ENCODE results near the gene RPS21.
"Not testable (repeated sequence)": the region's sequence is repeated elsewhere in the genome, so short reads cannot be mapped to it uniquely, and the experiment has no call there.

RPS21 gene

DNA sequence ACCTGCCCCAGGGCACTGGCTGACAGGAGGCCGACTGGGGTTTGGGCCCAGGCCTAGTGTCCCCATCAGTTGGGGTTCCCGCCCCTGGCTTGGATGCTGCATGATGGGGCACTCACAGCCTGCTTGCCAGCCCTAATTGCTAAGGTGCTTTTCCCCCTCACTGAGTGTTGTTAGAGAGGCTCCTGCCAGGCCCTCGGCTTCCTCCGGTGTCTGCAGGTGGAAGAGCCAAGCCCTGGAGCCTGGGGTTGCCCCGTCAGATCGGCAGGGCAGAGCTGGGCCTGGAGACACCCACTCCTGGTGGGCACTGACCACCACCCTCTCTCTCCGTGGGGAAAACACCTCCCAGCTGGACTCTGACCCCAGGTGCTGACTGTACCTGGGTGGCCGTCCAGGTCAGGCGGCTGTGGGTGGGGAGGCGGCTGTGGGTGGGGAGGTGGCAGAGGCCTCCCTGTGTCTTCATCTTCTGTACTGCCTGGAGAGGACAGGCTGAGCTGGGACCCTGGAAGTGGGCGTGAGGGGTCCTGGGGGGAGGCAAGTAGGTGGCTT is 26.2 kb downstream of the RPS21 start:
- DNase-seq: no peak

DNA sequence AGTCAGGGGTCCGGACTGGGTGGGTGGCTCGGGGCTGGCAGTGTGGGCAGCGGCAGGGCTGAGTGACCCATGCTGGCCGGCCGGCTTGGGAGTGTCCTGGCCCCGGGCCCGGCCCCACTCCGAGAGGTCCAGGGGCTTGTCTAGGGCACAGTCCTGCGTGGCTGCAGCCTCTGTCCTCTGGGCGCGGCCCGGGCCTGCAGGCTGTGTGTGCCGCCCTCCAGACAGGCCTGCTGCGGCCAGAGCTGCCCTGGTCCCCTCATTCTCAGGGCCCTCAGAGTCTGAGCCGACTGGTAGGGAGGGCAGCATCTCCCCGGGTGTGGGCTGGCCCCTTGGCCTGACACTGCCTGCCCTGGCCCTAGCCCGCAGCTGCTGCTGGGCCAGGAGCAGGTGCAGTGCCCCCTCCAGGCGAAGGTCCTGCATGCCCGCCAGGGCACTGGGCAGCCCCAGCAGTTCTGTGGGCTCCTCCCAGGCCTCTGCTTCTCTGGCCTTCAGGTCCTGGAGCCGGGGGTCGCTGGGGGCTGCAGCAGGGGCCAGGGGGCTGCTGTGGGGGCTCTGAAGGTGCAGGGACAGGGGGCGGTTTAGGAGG is 27.1 kb downstream of the RPS21 start:
- DNase-seq: no peak

DNA sequence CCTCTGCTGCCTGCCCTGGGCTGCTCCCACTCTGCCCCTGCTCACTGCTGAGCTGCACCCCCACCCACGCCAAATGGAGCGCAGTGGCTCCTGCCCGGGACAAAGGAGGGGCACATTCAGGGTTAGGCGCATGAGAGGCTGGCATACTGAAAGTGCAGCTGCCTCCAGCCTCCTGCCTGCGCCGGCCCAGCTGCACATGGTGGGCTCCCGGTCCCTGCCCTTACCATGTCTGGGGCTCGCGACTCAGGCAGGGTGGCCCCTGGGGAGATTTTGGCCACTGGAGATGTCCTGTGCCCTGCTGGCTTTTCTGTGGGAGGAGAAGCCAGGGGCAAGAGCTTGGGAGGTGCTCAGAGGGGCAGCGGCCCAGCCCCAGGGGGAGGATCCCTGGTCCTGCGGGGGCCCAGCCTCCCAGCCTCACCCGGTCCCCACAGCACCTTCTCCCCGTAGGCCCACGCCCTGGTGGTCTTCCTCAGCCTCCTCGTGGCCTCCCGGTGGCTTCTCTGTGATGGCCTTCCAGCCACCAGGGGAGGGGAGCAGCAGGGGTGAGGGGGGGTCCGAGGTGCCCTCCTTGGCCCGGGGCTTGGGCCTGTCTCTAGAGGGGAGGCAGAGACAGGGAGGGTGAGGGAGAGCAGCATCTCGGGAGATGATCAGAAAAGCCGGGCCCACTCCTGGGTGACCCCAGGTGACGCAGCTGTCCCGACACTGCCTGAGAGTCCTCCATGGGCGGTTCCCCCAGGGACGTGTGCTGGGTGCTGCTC is 28.6 kb downstream of the RPS21 start:
- no peak for DNase-seq

DNA sequence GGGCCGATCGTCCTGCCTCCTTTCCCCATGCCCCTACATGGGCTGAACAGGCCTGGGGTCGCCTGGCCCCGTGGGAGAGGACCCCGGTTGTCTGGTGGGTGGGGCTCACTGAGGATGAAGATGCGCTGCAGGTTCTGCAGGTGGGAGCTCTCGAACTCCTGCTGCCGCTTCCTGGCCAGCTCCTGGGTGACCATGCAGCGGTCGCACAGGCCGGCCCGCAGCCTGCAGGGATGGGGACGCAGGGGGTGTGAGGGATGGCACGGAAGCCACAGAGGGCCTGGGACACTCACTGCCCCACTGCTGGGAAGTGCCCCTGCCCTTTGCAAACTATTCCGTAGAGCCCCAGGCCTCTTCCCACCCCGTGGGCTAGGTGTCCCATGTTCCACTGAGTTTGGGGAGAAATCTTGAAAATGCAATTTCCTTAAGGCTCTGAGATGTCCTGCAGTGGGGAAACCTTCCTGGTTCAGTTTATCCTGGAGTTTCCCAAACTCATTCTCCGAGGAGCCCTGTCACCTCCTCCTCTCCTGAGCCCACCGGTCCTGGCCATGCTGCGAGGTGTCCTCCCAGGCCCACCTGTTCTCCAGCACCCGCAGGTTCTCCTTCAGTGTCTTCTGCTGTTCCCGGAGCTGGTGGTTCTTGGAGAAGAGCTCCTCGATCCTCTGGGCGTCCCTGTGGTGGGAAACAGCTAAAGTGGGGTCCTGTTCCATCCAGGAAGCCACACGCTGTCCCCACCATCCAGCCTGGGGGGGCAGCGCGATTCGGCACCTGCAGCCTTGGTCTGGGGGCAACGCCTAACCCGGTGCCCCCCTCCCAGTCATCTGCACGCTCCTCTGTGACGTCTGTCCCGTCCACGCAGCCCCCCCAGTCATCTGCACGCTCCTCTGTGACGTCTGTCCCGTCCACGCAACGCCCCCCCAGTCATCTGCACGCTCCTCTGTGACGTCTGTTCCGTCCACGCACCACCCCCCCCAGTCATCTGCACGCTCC is 30.0 kb downstream of the RPS21 start:
- DNase-seq: no peak

DNA sequence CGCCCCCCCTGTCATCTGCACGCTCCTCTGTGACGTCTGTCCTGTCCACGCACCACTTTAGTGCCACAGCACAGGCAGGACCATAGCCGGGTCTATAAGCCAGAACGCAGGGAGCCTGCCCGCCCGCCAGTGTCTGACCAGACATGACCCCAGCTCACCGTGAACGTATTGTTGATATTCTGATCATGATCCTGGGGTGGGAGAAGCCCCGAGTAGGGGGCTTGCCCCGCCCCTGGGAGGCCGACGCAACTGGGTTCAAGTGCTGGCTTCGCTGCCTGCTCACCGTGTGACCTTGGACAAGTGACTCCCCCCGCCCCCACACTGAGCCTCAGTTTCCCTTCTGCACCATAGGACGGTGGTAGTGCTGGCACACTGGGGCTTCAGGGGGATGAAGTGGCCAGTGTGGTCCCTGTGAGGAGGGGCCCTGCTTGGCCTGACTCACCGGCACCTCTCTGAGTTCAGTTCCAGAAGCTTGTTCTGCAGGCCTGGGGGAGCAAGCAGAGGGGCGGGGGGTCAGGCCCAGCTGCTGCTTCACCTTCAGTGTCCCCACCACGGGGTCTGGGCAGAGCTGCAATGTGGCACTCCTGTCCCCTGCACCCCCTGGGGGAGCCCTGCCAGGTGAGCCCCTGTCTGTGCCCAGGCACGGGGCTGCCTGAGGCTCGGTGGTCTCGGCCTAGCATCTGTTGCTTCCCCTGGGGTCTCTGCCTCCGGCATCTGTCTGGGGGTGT is 31.2 kb downstream of the RPS21 start:
- no peak for DNase-seq

DNA sequence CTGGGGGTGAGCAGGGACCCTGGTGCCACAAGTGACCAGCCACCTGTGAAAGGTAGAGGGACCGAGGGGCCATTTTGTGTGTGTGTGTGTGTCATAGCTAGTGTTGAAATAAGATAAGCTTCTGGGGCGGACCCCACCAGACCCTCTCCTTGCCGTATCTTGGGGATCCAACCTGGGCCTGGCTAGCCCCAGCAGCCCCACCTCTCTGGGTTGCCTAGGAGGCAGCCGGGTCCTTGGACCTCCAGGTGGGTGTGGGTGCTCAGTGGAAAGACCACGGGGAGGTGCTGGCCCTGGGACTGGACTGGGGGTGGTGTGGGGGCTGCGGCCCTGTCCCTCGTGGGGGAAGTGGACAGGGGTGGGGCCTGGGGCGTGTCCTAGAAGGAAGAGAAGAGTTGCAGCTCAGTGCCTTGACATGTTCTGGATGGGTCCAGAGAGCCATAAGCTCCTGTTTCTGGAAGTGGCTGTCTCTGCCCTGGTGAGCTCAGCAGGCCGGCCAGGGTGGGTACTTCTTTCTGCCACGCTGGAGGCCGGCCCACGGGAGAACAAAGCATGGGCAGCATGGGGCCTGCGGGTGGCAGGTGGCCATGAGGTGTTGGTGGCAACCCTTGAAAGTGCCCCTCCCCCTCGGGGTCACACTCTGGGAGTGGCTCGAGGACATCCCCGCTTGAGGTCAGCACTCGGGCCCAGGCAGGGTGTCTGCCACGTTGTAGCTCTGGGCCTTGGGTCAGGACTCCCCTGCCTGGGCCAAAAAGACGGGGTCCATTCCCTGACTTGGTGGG is 32.0 kb downstream of the RPS21 start:
- DNase-seq: no peak

DNA sequence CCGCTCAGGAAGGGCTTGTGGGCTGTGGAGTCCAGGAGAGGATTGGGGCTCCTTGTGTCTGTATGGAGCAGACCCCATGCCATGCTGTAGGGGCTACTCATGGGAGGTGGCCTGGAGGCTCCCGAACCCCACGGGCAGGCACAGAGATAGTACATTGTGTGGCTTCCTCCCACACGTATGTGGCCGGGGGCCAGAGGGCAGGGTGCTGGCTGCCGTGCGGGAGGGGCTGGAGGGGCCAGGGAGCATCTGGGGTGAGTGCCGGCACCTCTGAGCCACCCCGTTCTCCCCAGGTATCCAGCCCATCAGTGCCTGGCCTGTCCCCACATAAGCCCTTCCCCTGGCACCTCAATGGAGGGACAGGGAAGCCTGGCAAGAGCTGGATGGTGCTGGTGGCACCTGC is 32.9 kb downstream of the RPS21 start:
- DNase-seq: no peak

DNA sequence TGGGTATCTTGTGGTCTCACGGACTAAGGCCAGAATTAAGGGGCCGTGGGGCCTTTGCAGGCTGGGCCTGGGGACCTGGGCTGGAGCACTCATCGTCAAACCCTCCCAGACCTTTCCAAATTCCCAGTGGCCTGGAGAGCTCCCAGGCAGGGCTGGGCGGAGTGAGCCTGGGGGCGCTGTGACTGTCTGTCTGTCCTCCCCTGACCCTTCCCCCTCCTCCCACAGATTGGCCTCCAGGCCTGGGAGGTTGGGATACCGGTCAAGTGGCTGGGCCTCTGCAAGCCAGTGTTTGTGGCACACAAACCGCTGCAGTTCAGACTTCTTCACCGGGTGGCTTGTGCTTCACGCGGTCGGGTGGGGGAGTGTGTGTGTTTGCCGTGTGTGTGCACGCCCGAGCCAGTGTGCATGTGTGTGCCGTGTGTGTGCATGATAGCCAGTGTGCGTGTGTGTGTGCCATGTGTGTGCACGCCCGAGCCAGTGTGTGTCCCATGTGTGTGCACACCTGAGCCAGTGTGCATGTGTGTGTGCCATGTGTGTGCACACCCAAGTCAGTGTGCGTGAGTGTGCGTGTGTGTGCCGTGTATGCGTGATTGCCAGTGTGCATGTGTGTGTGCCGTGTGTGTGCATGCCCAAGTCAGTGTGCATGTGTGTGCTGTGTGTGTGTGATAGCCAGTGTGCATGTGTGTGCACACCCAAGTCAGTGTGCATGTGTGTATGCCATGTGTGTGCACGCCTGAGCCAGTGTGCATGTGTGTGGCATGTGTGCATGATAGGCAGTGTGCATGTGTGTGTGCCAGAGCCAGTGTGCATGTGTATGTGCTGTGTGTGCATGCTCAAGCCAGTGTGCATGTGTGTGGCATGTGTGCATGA is 34.2 kb downstream of the RPS21 start:
- DNase-seq: no peak

DNA sequence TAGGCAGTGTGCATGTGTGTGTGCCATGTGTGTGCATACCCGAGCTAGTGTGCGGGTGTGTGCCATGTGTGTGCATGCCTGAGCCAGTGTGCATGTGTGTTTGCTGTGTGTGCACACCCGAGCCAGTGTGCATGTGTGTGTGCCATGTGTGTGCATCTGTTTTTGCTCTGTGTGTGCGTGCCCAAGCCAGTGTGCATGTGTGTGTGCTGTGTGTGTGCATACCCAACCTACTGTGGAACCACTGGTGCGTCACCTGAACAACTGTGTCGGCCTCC is 34.8 kb downstream of the RPS21 start:
- no peak for DNase-seq

DNA sequence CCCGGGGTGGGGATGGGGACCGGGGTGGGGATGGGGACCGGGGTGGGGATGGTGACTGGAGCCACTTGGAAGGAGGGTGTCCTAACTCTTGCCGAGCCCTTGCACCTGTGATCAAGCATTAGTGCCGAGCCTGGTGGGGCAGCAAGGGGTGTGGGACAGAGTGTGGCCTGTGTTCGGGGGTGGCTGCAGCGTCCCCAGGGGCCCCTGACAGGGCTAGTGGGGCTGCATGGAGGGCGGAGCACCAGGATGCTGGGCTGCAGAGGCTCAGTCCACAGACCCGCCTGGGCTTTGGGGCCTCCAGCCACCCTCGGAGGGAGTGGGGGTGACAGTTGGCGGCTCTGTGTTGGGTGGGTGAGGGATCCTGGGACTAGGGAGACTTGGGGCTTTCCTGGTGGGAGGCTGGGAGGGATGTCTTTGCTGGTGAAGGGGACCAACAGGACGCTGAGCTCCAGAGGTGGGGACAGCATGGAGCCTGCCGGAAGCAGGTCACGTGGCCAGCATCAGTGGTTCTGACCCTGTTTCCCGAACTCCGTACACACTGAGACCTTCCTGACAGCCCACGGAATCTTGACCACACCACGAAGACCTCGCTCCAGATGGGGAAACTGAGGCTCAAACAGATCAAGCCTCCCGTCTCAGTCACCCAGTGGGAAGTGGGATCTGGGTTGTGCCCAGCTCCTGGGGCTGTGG is 35.9 kb downstream of the RPS21 start:
- DNase-seq: no peak

DNA sequence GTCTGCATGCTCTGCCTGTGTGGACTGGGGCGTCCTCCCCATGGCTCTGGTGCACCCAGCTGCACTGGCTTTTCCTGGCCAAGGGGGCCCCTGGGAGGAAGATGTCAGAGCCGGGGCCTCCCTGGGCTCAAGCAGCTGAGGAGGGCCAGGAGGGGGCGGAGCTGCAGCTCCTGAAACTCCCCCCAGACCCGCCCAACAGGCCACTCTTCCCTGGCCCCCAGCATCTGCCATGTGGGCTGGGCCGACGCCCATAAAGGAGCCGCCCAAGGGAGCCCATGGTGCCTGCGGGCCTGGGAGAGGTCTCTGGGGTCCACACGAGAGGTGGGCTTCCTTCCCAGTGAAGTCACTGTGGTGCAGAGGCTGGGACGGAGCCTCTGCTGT is 36.4 kb downstream of the RPS21 start:
- no peak for DNase-seq

DNA sequence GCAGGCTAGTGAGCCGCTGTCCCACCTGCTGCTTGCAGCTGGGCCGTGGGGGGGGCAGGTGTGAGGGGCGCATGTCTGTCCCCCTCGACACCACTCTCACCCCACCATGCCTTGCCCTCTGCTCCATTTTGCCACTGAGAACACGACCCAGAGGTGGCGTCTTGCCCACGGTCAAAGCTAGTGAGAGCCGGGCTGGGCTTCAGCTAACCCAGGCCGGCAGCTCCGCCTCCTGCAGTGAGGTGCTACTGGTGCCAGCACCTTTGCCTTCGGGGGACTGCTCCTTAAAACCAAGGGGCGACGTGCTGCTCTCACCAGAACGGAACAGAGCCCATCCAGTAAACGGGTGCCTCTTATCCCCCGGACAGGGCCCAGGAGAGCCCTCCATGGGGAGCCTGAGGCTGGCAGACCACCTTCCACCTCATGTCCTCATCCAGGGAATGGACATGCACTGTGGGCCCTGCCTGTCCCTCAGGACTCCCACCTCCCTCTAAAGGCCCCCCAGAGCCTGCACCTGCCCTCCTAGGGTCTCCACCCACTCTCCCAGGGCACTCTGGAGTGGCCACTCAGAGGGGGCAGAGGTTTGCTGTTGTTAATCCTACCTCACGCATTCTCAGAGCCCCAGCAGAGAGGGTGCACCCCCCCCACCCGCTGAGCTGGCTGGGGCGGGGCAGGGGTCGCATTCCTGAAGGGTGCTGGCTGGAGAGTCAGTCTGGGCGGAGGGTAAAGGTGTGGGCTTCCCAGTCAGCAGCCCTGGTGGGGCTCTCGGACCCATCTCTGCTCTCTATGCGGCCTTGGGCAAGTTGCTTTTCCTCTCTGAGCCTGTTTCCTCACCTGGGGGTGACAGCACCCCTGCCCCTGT is 37.6 kb downstream of the RPS21 start:
- DNase-seq: no peak

DNA sequence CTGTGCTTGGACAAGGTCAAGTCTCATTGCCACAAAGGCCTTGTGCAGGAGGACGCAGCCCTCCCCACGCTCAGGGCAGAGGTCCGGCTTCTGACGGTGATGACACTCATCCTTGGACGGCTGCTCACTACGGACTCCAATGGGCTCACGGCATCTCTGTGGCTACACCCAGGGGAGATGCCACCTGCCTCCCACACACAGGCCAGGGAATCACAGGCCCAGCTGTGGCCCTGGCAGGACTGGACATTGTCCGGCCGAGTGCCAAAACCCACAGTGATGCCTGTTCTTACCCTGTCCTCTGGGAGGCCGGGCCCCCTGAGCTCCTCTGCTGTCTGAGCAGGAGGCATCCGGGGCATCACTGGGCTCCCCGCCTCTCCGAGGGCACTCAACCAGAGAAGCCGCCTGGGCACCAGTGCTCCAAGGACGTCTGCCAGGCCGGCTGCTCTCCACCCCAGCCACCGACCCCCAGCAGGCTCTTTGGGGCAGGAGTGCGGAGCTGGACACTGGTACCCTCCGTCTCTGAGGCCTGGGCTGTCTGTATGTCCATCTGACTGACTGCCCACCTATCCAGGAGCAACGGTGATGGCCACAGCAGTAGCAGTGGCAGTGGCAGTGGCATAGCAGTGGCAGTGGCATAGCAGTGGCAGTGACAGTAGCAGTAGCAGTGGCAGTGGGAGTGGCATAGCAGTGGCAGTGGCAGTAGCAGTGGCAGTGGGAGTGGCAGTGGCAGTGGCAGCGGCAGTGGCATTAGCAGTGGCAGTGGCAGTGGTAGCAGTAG is 38.6 kb downstream of the RPS21 start:
- no peak for DNase-seq

DNA sequence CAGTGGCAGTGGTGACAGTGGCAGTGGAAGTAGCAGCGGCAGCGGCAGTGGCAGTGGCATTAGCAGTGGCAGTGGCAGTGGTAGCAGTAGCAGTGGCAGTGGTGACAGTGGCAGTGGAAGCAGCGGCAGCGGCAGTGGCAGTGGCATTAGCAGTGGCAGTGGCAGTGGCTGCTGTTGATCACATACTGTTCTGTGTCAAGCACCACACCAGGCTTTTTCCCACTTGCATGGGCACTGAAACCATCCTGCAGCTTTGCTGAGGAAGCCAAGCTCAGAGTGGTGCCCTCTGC is 39.1 kb downstream of the RPS21 start:
- DNase-seq: not testable (repeated sequence)

DNA sequence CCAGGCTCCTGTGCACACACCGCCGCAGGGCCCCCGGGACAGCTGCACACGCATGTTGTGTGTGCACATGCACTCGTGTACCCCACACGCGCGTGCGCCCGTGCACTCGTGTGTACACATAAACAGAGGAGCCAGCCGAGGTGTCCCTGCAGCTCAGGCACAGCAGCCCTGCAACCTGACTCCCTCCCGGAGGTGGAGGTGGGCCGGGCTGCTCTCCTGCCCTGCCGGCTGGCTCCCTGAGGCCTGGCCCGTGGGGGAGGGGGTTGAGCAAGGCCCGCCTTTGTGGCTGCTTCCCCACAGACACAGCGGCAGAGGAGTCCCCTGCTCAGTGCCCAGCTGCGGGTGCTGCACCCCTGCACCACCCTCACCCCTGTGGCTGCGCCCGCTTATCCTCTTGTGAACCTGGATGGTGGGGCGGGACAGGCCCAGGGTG is 39.8 kb downstream of the RPS21 start:
- DNase-seq: no peak

DNA sequence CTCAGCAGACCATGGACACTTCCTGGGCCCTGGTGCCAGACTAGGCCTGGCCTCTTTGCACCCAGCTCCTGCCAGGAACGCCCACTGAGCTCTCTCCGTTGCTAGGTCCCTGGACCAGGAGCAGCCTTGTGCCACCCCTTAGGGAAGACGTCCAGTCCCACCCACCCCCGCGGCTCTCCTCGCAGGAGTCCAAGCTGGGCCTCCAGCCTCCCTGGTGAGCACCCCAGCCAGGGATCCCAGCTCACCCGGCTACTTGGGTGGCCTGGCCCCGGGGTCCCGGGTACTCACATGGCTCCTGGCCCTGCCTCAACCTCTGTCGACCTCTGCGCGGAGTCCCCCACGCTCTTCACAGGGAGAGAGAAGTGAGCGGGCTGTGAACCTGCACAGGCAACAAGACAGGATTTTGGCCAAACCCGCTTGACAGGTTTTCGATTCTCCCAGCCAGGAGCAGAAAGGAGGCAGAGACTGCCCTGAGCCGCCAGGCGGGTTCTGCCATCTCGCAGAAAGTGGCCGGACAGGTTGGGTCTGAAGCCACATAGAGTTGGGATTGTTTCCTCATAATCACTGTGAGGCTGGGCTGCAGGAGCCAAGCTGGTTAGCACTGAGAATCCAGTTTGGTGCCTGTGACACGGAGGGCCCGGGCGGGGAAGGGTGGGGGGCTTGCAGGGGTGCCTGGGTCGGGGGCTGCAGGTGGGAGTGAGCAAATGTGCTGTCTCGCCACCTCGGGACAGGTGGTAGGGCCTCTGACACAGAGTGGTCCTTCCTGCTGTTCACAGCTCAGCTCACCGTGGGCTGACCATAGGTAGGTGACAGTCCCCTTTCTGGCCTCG is 40.5 kb downstream of the RPS21 start, which contains the start of gene RBBP8NL:
Gene RBBP8NL, minus strand, starts transcription at position 368 of the 830 bp plus-strand sequence. CDS start 7,892 bp downstream, outside the sequence.
- DNase-seq: no peak

DNA sequence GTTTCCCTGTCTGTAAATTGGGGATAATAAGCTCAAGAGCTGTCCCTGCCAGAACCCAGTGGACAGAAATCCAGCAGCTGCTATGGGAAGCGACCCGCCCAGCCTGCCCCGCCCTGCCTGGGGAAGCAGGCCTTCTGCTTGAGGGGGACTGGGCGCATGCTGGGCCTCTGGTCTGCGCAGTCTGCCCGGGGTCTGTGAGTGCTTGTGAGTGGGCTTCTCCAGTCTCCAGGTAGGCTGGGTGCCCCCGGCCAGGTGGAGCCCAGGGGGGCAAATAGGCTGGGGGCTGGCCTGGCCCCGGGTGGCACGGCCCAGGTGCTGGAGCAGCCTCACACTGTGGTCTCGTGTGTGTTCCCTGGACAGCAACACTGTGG is 41.1 kb downstream of the RPS21 start:
- DNase-seq: no peak

Data from NCI-H187 treated with DMSO at 0.1 percent for 48 hours (cell line).